ENCODE data around the gene HMGN5.

The HMGN5 gene

DNA sequence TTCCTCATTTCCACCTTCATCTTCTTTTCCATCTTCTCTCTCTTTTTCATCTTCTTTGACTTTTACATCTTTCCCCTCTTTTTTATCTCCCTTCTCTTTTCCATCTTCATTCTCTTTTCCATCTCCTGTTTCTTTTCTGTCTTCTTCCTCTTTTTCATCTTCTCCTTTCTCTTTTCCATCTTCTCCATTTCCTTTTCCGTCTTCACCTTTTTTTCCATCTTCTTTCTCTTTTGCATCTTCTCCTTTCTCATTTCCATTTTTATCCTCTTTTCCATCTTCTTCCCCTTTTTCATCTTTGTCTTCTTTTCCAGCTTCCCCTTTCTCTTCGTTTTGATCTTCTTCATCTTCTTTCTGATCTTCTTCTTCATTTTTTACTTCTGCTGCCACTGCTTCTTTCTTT, 87.0 kb downstream of the HMGN5 start:
- no peak for DNase-seq

GRCh38 chrX:81110286-81110685, 91.4 kb downstream of the HMGN5 start:
- no peak for DNase-seq

GRCh38 chrX:81082649-81083048, 119.1 kb downstream of the HMGN5 start:
- no peak for DNase-seq

All from CD4-positive, alpha-beta T cell treated with Interleukin-10 for 1 hour (primary cell).